Hepatocyte (in vitro differentiated cells): ENCODE data around the gene SLC38A10.

Source experiments
- EZH2 ChIP-seq: fragments of 200-600 bp; sonication (generic); IDR thresholded peaks from 2 replicates; pipeline ENCODE4 v1.6.1; 2016; ENCODE audit warnings: antibody characterized with exemption, mild to moderate bottlenecking, borderline replicate concordance
- EZH2phosphoT487 ChIP-seq: fragments of 200-600 bp; sonication (generic); IDR thresholded peaks from one replicate; pipeline ENCODE4 v1.6.1; 2018; ENCODE audit warnings: antibody characterized with exemption, mild to moderate bottlenecking, low read depth, moderate library complexity; ENCODE audit not compliant: unreplicated experiment, severe bottlenecking
- TF ChIP-seq, protein P1 (sequence below): fragments of 200-600 bp; sonication (generic); IDR thresholded peaks from 2 replicates; pipeline ENCODE4 v1.5.1; 2016; ENCODE audit warnings: antibody characterized with exemption, mild to moderate bottlenecking; ENCODE audit not compliant: poor library complexity

DNA sequence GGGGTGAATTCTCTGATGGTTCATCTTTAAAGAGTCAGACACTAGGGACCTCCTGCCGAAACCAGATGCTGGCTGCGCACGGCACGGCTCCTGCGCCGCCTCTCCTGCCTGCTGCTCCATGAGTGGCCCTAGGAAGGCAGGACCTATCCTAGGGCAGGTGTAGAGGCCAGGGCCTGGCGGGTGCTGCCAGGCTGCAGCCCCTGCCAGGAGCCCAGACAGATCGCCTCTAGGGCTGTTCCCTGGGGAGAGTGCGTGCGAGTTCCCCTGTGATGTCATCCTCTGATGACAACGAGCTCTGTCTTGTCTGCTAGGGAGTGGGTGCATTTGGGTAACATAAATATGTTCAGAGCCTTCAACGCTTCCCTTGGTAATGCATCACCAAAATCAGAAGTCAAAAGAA, 23.9 kb downstream of the SLC38A10 start:
- TF ChIP-seq, protein P1, sequence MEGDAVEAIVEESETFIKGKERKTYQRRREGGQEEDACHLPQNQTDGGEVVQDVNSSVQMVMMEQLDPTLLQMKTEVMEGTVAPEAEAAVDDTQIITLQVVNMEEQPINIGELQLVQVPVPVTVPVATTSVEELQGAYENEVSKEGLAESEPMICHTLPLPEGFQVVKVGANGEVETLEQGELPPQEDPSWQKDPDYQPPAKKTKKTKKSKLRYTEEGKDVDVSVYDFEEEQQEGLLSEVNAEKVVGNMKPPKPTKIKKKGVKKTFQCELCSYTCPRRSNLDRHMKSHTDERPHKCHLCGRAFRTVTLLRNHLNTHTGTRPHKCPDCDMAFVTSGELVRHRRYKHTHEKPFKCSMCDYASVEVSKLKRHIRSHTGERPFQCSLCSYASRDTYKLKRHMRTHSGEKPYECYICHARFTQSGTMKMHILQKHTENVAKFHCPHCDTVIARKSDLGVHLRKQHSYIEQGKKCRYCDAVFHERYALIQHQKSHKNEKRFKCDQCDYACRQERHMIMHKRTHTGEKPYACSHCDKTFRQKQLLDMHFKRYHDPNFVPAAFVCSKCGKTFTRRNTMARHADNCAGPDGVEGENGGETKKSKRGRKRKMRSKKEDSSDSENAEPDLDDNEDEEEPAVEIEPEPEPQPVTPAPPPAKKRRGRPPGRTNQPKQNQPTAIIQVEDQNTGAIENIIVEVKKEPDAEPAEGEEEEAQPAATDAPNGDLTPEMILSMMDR, result no peak
- no peak for TF ChIP-seq EZH2
- TF ChIP-seq EZH2phosphoT487, result no peak
